Choroid plexus epithelial cell (primary cell): ENCODE measurements around the gene MAP2K5.

Experiments used
- DNase-seq: peaks from one replicate; pipeline ENCODE4 v3.0.0-alpha.2; 2010; ENCODE audit warnings: low read depth
- H3K4me3 ChIP-seq: 2 replicates; pipeline ENCODE4 v1.5.1; 2011; ENCODE audit warnings: low read depth, mild to moderate bottlenecking, control low read depth, low read length, moderate library complexity
- TF ChIP-seq, protein P1 (sequence below): conservative IDR thresholded peaks from 2 replicates; pipeline ENCODE4 v1.5.1; 2011; ENCODE audit warnings: low read depth, mild to moderate bottlenecking, control low read depth, inconsistent platforms, low read length, moderate library complexity

MAP2K5 gene

DNA sequence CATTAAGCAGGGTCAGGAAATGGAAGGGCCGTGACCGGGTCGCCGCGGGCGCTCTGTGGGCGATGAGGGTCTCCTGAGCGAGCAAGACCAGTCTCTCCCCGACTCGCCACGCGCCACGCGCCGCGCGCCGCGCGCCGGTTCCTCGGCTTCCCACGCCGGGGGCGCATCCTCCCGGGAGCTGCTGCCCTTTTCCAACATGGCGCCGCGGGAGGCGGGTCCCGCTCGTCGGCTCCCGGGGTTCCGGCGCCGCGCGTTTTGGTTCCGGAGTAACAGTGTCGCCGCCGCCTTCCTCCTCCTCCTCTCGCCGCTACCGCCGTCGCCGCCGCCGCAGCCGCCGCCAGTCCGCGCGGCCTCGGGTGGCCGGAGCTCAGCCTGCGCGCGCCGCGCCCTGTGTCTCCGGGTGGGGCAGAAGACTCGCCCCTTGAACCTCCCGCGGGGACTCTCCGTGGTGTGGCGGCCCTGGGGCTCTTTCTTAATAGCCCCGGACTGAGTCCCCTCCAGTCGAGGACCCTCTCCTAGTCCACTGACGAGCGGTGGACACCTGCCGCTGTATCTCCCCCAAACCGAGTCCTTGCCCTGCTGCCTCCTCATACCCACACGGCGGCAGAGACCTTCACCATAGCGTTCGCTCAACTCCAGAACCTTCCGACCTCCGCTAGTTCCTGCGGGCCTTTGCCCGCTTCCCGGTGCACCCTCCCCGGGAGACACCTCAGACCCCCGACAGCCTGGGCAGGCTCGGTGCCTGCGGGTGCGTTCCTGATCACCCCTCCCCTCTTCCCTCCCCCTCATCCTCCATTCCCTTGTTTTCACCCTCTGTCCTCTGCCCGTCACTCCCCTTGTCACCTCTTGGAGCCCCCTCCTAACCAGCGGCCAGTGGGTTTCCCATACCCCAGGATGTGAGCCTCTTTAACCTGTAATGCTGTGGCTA is at the start of gene MAP2K5:
Gene MAP2K5 (plus strand): TSS at position 284 of the 928 bp plus-strand sequence. CDS start 633 bp downstream, at position 917.
- TF ChIP-seq, protein P1, sequence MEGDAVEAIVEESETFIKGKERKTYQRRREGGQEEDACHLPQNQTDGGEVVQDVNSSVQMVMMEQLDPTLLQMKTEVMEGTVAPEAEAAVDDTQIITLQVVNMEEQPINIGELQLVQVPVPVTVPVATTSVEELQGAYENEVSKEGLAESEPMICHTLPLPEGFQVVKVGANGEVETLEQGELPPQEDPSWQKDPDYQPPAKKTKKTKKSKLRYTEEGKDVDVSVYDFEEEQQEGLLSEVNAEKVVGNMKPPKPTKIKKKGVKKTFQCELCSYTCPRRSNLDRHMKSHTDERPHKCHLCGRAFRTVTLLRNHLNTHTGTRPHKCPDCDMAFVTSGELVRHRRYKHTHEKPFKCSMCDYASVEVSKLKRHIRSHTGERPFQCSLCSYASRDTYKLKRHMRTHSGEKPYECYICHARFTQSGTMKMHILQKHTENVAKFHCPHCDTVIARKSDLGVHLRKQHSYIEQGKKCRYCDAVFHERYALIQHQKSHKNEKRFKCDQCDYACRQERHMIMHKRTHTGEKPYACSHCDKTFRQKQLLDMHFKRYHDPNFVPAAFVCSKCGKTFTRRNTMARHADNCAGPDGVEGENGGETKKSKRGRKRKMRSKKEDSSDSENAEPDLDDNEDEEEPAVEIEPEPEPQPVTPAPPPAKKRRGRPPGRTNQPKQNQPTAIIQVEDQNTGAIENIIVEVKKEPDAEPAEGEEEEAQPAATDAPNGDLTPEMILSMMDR = no peak
- peak; percentile 58 for DNase-seq
- H3K4me3 ChIP-seq = peak within 1 kb of the TSS; percentile 88

- TF ChIP-seq, protein P1 = no peak
- no peak for DNase-seq
- no peak overlapping the region for H3K4me3 ChIP-seq
Observed at GRCh38 chr15:67495585-67495984, 46.9 kb upstream of the MAP2K5 start.

GRCh38 chr15:67501177-67501835 is 41.2 kb upstream of the MAP2K5 start:
- peak; percentile 73 for DNase-seq
- no peak overlapping the region for H3K4me3 ChIP-seq
- TF ChIP-seq, protein P1 = peak; percentile 58

DNA sequence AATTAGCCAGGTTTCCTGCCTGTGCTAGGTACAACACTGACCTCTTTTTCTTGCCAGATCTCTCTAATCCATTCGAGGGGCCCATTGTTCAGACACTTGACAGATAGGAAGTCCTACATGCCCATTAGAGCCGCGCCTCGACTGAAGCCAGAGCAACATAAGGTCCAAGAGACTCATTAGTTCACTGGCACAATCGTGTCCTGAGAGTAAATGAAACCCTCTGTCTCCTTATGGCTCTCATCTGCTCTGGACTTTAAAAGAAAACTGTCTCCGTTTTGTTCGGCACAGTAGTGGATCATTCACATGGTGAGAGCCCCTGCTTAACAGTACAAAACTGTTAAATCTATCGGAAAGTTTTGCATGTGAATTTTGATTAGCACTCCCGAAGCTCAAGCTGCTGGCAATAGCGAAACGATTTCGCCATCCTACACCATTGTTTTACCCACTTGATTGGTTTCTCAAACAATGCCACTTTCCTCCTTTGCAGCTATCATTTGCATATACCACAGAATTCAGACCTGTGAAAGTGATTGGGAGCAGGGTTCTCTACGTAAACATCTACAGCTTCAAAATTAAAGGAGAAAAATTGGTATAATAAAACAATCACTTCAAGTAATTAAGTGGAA is 40.6 kb upstream of the MAP2K5 start:
- no peak overlapping the region for H3K4me3 ChIP-seq
- DNase-seq = no peak
- TF ChIP-seq, protein P1 = no peak

- TF ChIP-seq, protein P1 = no peak
- DNase-seq = no peak
- H3K4me3 ChIP-seq = no peak overlapping the region
Observed at GRCh38 chr15:67504056-67504455, 38.4 kb upstream of the MAP2K5 start.

GRCh38 chr15:67504796-67505195 is 37.7 kb upstream of the MAP2K5 start:
- TF ChIP-seq, protein P1 = no peak
- no peak overlapping the region for H3K4me3 ChIP-seq
- DNase-seq = no peak
